Measurements from ENCODE around the gene CERS3. TPM values are rescaled to one million over a fixed set of nuclear protein-coding genes. Genes with fewer than 3 reads are reported as not detected.
"Not testable (repeated sequence)": the region's sequence is repeated elsewhere in the genome, so short reads cannot be mapped to it uniquely, and the experiment has no call there.

The CERS3 gene
- polyA plus RNA-seq, 1 donor (not counting 4 experiments of a cell fraction or from before 2014, with no cell fraction given): 23.5 TPM

GRCh38 chr15:100454148-100454547, 74.6 kb downstream of the CERS3 start:
- H3K36me3 ChIP-seq (ENCODE audit: control insufficient read depth in 2 of 2, extremely low read depth in 1 of 2, insufficient read depth in 2 of 2, low read length in 2 of 2): no peaks in the 10 kb centered on the region
- no peaks in the 10 kb centered on the region for H3K9me3 ChIP-seq (ENCODE audit: control insufficient read depth, low read depth, low read length)
- no peak overlapping the region for H2AFZ ChIP-seq (ENCODE audit: control insufficient read depth, low read length)
- H3K27ac ChIP-seq (ENCODE audit: control insufficient read depth, insufficient read depth, low read length): no peak overlapping the region
- no peak overlapping the region for H3K4me3 ChIP-seq (ENCODE audit: control insufficient read depth in 2 of 3, extremely low read depth in 1 of 3, insufficient read depth in 2 of 3, low read depth in 1 of 3, low read length in 3 of 3)
- TF ChIP-seq EZH2 (IDR thresholded peaks at IDR 0.05; ENCODE audit: low read length) (no peak), CTCF (optimal IDR thresholded peaks at IDR 0.05 in 1 of 3, IDR thresholded peaks at IDR 0.05 in 1 of 3, conservative IDR thresholded peaks at IDR 0.05 in 1 of 3; ENCODE audit: extremely low read depth in 1 of 3, insufficient read depth in 2 of 3, low read length in 3 of 3) (no peak)
- dilution Hi-C loops (cut with MboI; ENCODE audit: extremely low pct_ligation_motif_present, low sequenced_read_pairs): no loop called here
- no peaks in the 10 kb centered on the region for H3K79me2 ChIP-seq (ENCODE audit: control insufficient read depth, insufficient read depth, low read length)
- H3K9me1 ChIP-seq (ENCODE audit: control insufficient read depth, extremely low read depth, insufficient read depth, low read length): no peaks in the 10 kb centered on the region
- H3K4me2 ChIP-seq (ENCODE audit: control insufficient read depth, extremely low read depth, insufficient read depth, low read depth, low read length): no peak overlapping the region
- no peaks in the 10 kb centered on the region for H3K4me1 ChIP-seq (ENCODE audit: control insufficient read depth, extremely low read depth, insufficient read depth, low read length)
- H4K20me1 ChIP-seq (ENCODE audit: control insufficient read depth, extremely low read depth, insufficient read depth, low read length): no peaks in the 10 kb centered on the region
- no peak overlapping the region for H3K9ac ChIP-seq (ENCODE audit: control insufficient read depth, extremely low read depth, insufficient read depth, low read length)
- FAIRE-seq: no peak
- DNase-seq (ENCODE audit: low read depth, low spot score): no peak
- H3K27me3 ChIP-seq (ENCODE audit: control insufficient read depth, extremely low read depth, insufficient read depth, low read length): no peaks in the 10 kb centered on the region

GRCh38 chr15:100448481-100448880, 80.3 kb downstream of the CERS3 start:
- TF ChIP-seq EZH2 (IDR thresholded peaks at IDR 0.05; ENCODE audit: low read length): no peak
- no peak for TF ChIP-seq CTCF (optimal IDR thresholded peaks at IDR 0.05 in 1 of 3, IDR thresholded peaks at IDR 0.05 in 1 of 3, conservative IDR thresholded peaks at IDR 0.05 in 1 of 3; ENCODE audit: extremely low read depth in 1 of 3, insufficient read depth in 2 of 3, low read length in 3 of 3)
- H3K4me3 ChIP-seq (ENCODE audit: control insufficient read depth in 2 of 3, extremely low read depth in 1 of 3, insufficient read depth in 2 of 3, low read depth in 1 of 3, low read length in 3 of 3): no peak overlapping the region
- H3K9me3 ChIP-seq (ENCODE audit: control insufficient read depth, low read depth, low read length): no peaks in the 10 kb centered on the region
- DNase-seq (ENCODE audit: low read depth, low spot score): no peak
- no peaks in the 10 kb centered on the region for H4K20me1 ChIP-seq (ENCODE audit: control insufficient read depth, extremely low read depth, insufficient read depth, low read length)
- no peak for FAIRE-seq
- H3K27ac ChIP-seq (ENCODE audit: control insufficient read depth, insufficient read depth, low read length): no peak overlapping the region
- no peaks in the 10 kb centered on the region for H3K79me2 ChIP-seq (ENCODE audit: control insufficient read depth, insufficient read depth, low read length)
- no peaks in the 10 kb centered on the region for H3K27me3 ChIP-seq (ENCODE audit: control insufficient read depth, extremely low read depth, insufficient read depth, low read length)
- H3K4me1 ChIP-seq (ENCODE audit: control insufficient read depth, extremely low read depth, insufficient read depth, low read length): no peaks in the 10 kb centered on the region
- H3K9ac ChIP-seq (ENCODE audit: control insufficient read depth, extremely low read depth, insufficient read depth, low read length): no peak overlapping the region
- no peaks in the 10 kb centered on the region for H3K36me3 ChIP-seq (ENCODE audit: control insufficient read depth in 2 of 2, extremely low read depth in 1 of 2, insufficient read depth in 2 of 2, low read length in 2 of 2)
- H3K4me2 ChIP-seq (ENCODE audit: control insufficient read depth, extremely low read depth, insufficient read depth, low read depth, low read length): no peak overlapping the region
- H3K9me1 ChIP-seq (ENCODE audit: control insufficient read depth, extremely low read depth, insufficient read depth, low read length): no peaks in the 10 kb centered on the region
- dilution Hi-C loops (cut with MboI; ENCODE audit: extremely low pct_ligation_motif_present, low sequenced_read_pairs): no loop called here
- no peak overlapping the region for H2AFZ ChIP-seq (ENCODE audit: control insufficient read depth, low read length)

GRCh38 chr15:100441063-100441462, 87.7 kb downstream of the CERS3 start:
- dilution Hi-C loops (cut with MboI; ENCODE audit: extremely low pct_ligation_motif_present, low sequenced_read_pairs); H3K4me2 ChIP-seq (ENCODE audit: control insufficient read depth, extremely low read depth, insufficient read depth, low read depth, low read length); H3K9me1 ChIP-seq (ENCODE audit: control insufficient read depth, extremely low read depth, insufficient read depth, low read length); DNase-seq (ENCODE audit: low read depth, low spot score); H3K36me3 ChIP-seq (ENCODE audit: control insufficient read depth in 2 of 2, extremely low read depth in 1 of 2, insufficient read depth in 2 of 2, low read length in 2 of 2); H3K4me3 ChIP-seq (ENCODE audit: control insufficient read depth in 2 of 3, extremely low read depth in 1 of 3, insufficient read depth in 2 of 3, low read depth in 1 of 3, low read length in 3 of 3); H3K79me2 ChIP-seq (ENCODE audit: control insufficient read depth, insufficient read depth, low read length); H4K20me1 ChIP-seq (ENCODE audit: control insufficient read depth, extremely low read depth, insufficient read depth, low read length); H3K9ac ChIP-seq (ENCODE audit: control insufficient read depth, extremely low read depth, insufficient read depth, low read length); H2AFZ ChIP-seq (ENCODE audit: control insufficient read depth, low read length); H3K27me3 ChIP-seq (ENCODE audit: control insufficient read depth, extremely low read depth, insufficient read depth, low read length); H3K9me3 ChIP-seq (ENCODE audit: control insufficient read depth, low read depth, low read length); FAIRE-seq; H3K27ac ChIP-seq (ENCODE audit: control insufficient read depth, insufficient read depth, low read length); H3K4me1 ChIP-seq (ENCODE audit: control insufficient read depth, extremely low read depth, insufficient read depth, low read length): not testable (repeated sequence)
